Measurements from ENCODE around the gene C2CD3. TPM values are rescaled to one million over a fixed set of nuclear protein-coding genes. Genes with fewer than 3 reads are reported as not detected.
"Not testable (repeated sequence)": the region's sequence is repeated elsewhere in the genome, so short reads cannot be mapped to it uniquely, and the experiment has no call there.

Gene C2CD3
- total and polyA plus RNA-seq, 10 donors: 5.7 to 49.2 (median 31.8) TPM

GRCh38 chr11:74069146-74070046 is 101.4 kb downstream of the C2CD3 start:
- H3K27ac ChIP-seq: peak overlapping the region in 2 of 8 donors; percentile 23 to 26
- peaks cover 0 to 5% (median 0%) of the 10 kb centered on the region in 8 donors for H3K9me3 ChIP-seq
- no peak for DNase-seq
- intact Hi-C loops (cut with DNase I; ENCODE audit: low total_unique reads): no loop called here
- TF ChIP-seq, protein P1, sequence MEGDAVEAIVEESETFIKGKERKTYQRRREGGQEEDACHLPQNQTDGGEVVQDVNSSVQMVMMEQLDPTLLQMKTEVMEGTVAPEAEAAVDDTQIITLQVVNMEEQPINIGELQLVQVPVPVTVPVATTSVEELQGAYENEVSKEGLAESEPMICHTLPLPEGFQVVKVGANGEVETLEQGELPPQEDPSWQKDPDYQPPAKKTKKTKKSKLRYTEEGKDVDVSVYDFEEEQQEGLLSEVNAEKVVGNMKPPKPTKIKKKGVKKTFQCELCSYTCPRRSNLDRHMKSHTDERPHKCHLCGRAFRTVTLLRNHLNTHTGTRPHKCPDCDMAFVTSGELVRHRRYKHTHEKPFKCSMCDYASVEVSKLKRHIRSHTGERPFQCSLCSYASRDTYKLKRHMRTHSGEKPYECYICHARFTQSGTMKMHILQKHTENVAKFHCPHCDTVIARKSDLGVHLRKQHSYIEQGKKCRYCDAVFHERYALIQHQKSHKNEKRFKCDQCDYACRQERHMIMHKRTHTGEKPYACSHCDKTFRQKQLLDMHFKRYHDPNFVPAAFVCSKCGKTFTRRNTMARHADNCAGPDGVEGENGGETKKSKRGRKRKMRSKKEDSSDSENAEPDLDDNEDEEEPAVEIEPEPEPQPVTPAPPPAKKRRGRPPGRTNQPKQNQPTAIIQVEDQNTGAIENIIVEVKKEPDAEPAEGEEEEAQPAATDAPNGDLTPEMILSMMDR (IDR thresholded peaks at IDR 0.05 in 8 of 11, conservative IDR thresholded peaks at IDR 0.05 in 3 of 11): no peak
- TF ChIP-seq POLR2AphosphoS5 (IDR thresholded peaks at IDR 0.05) (no peak), POLR2A (IDR thresholded peaks at IDR 0.05) (no peak)
- no peak overlapping the region for H3K4me3 ChIP-seq
- H3K27me3 ChIP-seq (replicated peaks in 1 of 7): no peaks in the 10 kb centered on the region
- H3K4me1 ChIP-seq: peaks cover 0 to 11% (median 0%) of the 10 kb centered on the region in 6 donors
- WGBS, 5 donors: 90 to 97% (median 93%) methylated on average over 6 of the region's 6 CpGs
- H3K36me3 ChIP-seq: peaks cover 0 to 72% (median 37%) of the 10 kb centered on the region in 6 donors

DNA sequence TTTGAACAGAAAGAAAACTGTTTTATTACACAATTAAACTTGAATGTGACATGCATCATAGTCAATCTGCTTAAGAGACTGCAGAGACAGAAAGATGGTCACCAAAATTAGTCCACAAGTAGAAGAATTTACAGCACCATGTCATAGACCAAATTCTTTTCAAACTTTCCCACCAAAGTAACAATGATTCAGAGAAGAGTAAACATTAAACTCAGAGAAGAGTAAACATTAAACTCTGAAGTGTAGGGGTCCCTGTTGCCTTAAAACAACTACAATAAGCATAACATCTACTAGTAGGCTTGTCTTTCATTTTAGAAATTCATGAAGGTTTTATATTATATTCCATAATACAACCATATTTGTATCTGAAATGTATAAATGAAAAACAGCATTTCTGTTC is 104.1 kb downstream of the C2CD3 start:
- H3K27me3 ChIP-seq (replicated peaks in 1 of 7); DNase-seq; H3K9me3 ChIP-seq; intact Hi-C loops (cut with DNase I; ENCODE audit: low total_unique reads); H3K4me3 ChIP-seq; H3K27ac ChIP-seq: not testable (repeated sequence)
- peaks cover 0 to 11% (median 0%) of the 10 kb centered on the region in 6 donors for H3K4me1 ChIP-seq
- peaks cover 0 to 45% (median 13%) of the 10 kb centered on the region in 6 donors for H3K36me3 ChIP-seq

DNA sequence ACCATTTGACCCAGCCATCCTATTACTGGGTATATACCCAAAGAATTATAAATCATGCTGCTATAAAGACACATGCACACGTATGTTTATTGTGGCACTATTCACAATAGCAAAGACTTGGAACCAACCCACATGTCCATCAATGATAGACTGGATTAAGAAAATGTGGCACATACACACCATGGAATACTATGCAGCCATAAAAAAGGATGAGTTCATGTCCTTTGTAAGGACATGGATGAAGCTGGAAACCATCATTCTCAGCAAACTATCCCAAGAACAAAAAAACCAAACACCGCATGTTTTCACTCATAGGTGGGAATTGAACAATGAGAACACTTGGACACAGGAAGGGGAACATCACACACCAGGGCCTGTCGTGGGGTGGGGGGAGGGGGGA is 105.3 kb downstream of the C2CD3 start:
- H3K9me3 ChIP-seq; H3K4me3 ChIP-seq; H3K27me3 ChIP-seq (replicated peaks in 1 of 7); DNase-seq; intact Hi-C loops (cut with DNase I; ENCODE audit: low total_unique reads); H3K4me1 ChIP-seq; H3K27ac ChIP-seq: not testable (repeated sequence)
- peaks cover 0 to 42% (median 9%) of the 10 kb centered on the region in 6 donors for H3K36me3 ChIP-seq
- WGBS, 5 donors: 81 to 96% (median 92%) methylated on average over 2 to 3 of the region's 3 CpGs

- peaks cover 0 to 39% (median 11%) of the 10 kb centered on the region in 6 donors for H3K36me3 ChIP-seq
- intact Hi-C loops (cut with DNase I; ENCODE audit: low total_unique reads); H3K9me3 ChIP-seq; H3K4me3 ChIP-seq; H3K4me1 ChIP-seq; DNase-seq; H3K27me3 ChIP-seq (replicated peaks in 1 of 7); H3K27ac ChIP-seq: not testable (repeated sequence)
- 38 to 67% (median 39%) methylated on average over 1 of the region's 1 CpG for WGBS, 5 donors
Observed at GRCh38 chr11:74063628-74064027, 107.2 kb downstream of the C2CD3 start.

DNA sequence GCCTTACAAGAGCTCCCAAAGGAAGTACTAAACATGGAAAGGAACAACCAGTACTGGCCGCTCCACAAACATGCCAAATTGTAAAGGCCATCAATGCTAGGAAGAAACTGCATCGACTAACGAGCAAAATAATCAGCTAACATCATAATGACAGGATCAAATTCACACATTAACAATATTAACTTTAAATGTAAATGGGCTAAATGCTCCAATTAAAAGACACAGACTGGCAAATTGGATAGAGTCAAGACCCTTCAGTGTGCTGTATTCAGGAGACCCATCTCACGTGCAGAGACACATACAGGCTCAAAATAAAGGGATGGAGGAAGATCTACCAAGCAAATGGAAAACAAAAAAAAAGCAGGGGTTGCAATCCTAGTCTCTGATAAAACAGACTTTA is 109.2 kb downstream of the C2CD3 start:
- H3K9me3 ChIP-seq; H3K27ac ChIP-seq; DNase-seq; intact Hi-C loops (cut with DNase I; ENCODE audit: low total_unique reads); H3K27me3 ChIP-seq (replicated peaks in 1 of 7); H3K4me3 ChIP-seq; H3K4me1 ChIP-seq: not testable (repeated sequence)
- peaks cover 0 to 38% (median 8%) of the 10 kb centered on the region in 6 donors for H3K36me3 ChIP-seq
- 96 to 99% (median 97%) methylated on average over 4 of the region's 4 CpGs for WGBS, 5 donors

DNA sequence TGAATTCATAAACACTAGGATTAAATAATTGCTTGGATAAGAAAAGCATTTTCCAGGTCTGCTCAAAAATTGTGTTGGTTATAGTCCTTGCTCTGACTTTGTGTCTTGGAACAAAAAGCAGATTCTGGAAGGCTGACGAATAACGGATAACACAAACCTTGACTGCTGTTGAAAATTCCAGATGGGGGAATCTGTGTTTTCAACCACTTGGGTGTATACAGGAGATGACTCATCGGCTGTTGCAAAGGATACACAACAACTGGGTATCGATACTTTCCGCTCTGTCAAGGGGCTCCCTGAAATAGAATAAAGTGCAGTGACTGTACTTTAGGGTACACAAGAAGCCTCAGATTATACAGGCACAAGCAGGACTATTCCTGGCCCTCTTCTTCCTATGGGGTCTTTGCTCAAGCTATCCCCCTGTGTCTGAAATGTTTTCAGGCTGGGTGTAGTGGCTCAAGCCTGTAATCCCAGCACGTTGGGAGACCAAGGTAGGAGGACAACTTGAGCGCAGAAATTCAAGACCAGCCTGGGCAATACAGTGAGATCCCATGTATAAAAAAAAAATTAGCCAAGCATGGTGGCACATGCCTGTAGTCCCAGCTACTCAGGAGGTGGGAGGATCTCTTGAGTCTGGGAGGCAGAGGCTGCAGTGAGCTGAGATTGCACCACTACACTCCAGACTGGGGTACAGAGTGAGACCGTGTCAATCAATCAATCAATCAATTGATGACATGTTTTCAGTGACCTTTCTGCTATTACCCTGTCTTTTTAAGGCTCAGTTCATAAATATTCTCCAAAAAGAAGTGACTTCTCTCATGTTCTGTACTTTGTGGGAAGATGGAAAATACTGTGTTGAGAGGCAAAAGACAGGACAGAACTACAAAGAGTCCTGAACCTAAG is 113.3 kb downstream of the C2CD3 start:
- Histone ChIP-seq H3K27ac (no peak overlapping the region), H3K9me3 (no peaks in the 10 kb centered on the region), H3K27me3 (replicated peaks in 1 of 7) (no peaks in the 10 kb centered on the region), H3K4me1 (peaks cover 0 to 5% (median 0%) of the 10 kb centered on the region in 6 donors), H3K36me3 (peaks cover 0 to 79% (median 16%) of the 10 kb centered on the region in 6 donors), H3K4me3 (no peak overlapping the region)
- DNase-seq: no peak
- TF ChIP-seq POLR2A (IDR thresholded peaks at IDR 0.05) (no peak), POLR2AphosphoS5 (IDR thresholded peaks at IDR 0.05) (no peak)
- TF ChIP-seq, protein P1 (IDR thresholded peaks at IDR 0.05 in 8 of 11, conservative IDR thresholded peaks at IDR 0.05 in 3 of 11): no peak
- intact Hi-C loops (cut with DNase I; ENCODE audit: low total_unique reads): no loop called here
- 88 to 95% (median 92%) methylated on average over 8 of the region's 8 CpGs for WGBS, 5 donors
